ENCODE data around the gene WDR5. TPM values are rescaled to one million over a fixed set of nuclear protein-coding genes. Genes with fewer than 3 reads are reported as not detected.

Gene WDR5
- total RNA-seq, 1 experiment from 2014 or later = 62.5 TPM

DNA sequence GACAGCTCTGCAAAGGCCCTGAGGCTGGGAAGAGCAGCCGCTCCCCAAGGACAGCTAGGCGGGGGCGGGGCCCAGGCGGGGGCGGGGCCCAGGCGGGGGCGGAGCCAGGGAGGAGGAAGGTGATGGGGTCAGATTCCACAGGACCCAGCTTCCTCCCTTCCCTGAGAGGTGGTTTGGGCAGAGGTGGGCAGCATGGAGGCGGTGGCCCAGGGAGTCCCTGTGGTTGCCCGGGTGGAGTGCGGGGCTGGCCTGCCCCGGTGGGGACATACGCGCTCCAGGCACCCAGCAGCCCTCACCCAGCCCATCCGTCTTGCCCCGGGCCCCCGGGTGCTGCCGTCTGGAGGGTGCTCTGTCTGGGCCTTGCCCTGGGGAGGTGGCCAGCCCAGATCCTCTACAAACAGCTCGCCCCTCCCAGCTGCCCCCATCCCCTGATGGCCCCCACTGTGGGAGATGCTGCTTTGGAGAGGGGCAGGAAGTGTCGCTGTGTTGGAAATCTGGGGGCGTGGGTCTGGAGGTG lies 39.5 kb downstream of the WDR5 start:
- H3K27ac Mint-ChIP-seq = no peak overlapping the region
- H3K9me3 Mint-ChIP-seq = no peaks in the 10 kb centered on the region
- no peaks in the 10 kb centered on the region for H3K27me3 Mint-ChIP-seq (ENCODE audit: low read depth)
- POLR2A ChIA-PET = no interaction called here
- ATAC-seq = peak; percentile 86
- no peak overlapping the region for H3K4me3 Mint-ChIP-seq
- peak; percentile 57 for DNase-seq (ENCODE audit: low spot score)
- no peaks in the 10 kb centered on the region for H3K36me3 Mint-ChIP-seq
- CTCF ChIA-PET = interaction anchor here (0.6 to 3.3 kb wide), 22 partner anchors 12 to 432 kb away, joined by 3 to 35 read pairs (median 4); partner anchors contain the start of gene RNU6ATAC
- peaks cover 3% of the 10 kb centered on the region for H3K4me1 Mint-ChIP-seq
- TF ChIP-seq RORB (CRISPR knock-in tag; IDR thresholded peaks at IDR 0.05) = no peak
- TF ChIP-seq, protein P1, sequence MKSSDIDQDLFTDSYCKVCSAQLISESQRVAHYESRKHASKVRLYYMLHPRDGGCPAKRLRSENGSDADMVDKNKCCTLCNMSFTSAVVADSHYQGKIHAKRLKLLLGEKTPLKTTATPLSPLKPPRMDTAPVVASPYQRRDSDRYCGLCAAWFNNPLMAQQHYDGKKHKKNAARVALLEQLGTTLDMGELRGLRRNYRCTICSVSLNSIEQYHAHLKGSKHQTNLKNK (CRISPR knock-in tag; IDR thresholded peaks at IDR 0.05) = no peak
- no peak for TF ChIP-seq ZNF671 (CRISPR knock-in tag; IDR thresholded peaks at IDR 0.05)
- no peak for TF ChIP-seq MXD4 (CRISPR knock-in tag; IDR thresholded peaks at IDR 0.05; ENCODE audit: borderline replicate concordance)
- TF ChIP-seq IRF2 (CRISPR knock-in tag; IDR thresholded peaks at IDR 0.05; ENCODE audit: borderline replicate concordance, low read depth) = no peak
- TF ChIP-seq, protein P2, sequence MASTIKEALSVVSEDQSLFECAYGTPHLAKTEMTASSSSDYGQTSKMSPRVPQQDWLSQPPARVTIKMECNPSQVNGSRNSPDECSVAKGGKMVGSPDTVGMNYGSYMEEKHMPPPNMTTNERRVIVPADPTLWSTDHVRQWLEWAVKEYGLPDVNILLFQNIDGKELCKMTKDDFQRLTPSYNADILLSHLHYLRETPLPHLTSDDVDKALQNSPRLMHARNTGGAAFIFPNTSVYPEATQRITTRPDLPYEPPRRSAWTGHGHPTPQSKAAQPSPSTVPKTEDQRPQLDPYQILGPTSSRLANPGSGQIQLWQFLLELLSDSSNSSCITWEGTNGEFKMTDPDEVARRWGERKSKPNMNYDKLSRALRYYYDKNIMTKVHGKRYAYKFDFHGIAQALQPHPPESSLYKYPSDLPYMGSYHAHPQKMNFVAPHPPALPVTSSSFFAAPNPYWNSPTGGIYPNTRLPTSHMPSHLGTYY (CRISPR knock-in tag; IDR thresholded peaks at IDR 0.05) = no peak
- TF ChIP-seq, protein P3, sequence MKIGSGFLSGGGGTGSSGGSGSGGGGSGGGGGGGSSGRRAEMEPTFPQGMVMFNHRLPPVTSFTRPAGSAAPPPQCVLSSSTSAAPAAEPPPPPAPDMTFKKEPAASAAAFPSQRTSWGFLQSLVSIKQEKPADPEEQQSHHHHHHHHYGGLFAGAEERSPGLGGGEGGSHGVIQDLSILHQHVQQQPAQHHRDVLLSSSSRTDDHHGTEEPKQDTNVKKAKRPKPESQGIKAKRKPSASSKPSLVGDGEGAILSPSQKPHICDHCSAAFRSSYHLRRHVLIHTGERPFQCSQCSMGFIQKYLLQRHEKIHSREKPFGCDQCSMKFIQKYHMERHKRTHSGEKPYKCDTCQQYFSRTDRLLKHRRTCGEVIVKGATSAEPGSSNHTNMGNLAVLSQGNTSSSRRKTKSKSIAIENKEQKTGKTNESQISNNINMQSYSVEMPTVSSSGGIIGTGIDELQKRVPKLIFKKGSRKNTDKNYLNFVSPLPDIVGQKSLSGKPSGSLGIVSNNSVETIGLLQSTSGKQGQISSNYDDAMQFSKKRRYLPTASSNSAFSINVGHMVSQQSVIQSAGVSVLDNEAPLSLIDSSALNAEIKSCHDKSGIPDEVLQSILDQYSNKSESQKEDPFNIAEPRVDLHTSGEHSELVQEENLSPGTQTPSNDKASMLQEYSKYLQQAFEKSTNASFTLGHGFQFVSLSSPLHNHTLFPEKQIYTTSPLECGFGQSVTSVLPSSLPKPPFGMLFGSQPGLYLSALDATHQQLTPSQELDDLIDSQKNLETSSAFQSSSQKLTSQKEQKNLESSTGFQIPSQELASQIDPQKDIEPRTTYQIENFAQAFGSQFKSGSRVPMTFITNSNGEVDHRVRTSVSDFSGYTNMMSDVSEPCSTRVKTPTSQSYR (CRISPR knock-in tag; IDR thresholded peaks at IDR 0.05) = 0 out of 2 replicates have a peak, but pooled peaks have one; percentile 6
- peak; percentile 94 for TF ChIP-seq ZNF121 (CRISPR knock-in tag; IDR thresholded peaks at IDR 0.05)
- peak; percentile 17; the same call in 1 of the 2 replicates for TF ChIP-seq SP1 (CRISPR knock-in tag; conservative IDR thresholded peaks at IDR 0.05)
- TF ChIP-seq, protein P4, sequence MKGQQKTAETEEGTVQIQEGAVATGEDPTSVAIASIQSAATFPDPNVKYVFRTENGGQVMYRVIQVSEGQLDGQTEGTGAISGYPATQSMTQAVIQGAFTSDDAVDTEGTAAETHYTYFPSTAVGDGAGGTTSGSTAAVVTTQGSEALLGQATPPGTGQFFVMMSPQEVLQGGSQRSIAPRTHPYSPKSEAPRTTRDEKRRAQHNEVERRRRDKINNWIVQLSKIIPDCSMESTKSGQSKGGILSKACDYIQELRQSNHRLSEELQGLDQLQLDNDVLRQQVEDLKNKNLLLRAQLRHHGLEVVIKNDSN (CRISPR knock-in tag; IDR thresholded peaks at IDR 0.05) = no peak

DNA sequence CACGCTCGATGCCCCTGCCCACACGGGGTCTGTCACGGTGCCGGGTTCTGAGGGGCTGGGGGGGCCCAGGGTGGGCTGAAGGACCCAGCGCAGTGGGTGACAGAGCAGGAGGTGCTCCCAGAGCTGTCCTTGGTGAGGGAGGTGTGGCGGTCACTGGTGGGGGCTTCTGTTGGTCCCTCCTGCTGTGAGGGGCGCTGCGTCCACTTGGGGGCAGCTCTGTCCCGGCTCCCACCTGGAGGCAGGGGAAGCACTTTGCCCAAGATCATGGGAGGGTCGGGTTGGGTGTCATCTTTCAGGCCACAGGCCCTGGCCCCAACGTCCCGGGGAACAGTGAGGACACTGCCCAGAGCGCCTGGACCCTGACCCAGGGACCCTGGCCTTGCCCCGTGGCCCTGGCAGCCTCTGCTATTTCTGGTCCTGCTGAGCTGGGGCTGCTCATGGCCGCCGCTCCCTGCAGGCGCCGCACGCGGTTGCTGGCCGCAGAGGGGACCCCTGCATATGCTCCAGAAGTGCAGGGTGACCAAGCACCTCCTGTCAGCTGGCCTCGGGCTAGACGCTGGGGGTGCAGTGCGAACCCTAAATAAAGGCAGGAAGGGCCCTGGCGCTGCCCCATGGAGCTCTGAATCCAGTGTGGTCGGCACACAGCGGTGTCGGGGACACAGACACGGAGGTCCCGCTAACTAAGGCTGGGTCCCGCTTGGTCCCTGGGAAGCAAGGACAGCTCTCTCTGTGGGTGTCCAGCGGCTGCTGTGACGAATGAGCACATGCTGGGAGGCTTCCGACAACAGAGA lies 40.1 kb downstream of the WDR5 start:
- CTCF ChIA-PET = interaction anchor here (0.8 to 3.3 kb wide), 12 partner anchors 12 to 273 kb away, joined by 3 to 35 read pairs (median 9); partner anchors contain the start of genes BRD3OS and RNU6ATAC
- Mint-ChIP-seq H3K27me3 (ENCODE audit: low read depth) (no peaks in the 10 kb centered on the region), H3K9me3 (no peaks in the 10 kb centered on the region), H3K36me3 (no peaks in the 10 kb centered on the region), H3K27ac (no peak overlapping the region), H3K4me3 (no peak overlapping the region), H3K4me1 (peaks cover 3% of the 10 kb centered on the region)
- ATAC-seq = peak; percentile 6; the same call in 1 of the 2 replicates
- POLR2A ChIA-PET = no interaction called here
- DNase-seq (ENCODE audit: low spot score) = no peak
- TF ChIP-seq, protein P5, sequence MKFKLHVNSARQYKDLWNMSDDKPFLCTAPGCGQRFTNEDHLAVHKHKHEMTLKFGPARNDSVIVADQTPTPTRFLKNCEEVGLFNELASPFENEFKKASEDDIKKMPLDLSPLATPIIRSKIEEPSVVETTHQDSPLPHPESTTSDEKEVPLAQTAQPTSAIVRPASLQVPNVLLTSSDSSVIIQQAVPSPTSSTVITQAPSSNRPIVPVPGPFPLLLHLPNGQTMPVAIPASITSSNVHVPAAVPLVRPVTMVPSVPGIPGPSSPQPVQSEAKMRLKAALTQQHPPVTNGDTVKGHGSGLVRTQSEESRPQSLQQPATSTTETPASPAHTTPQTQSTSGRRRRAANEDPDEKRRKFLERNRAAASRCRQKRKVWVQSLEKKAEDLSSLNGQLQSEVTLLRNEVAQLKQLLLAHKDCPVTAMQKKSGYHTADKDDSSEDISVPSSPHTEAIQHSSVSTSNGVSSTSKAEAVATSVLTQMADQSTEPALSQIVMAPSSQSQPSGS (CRISPR knock-in tag; IDR thresholded peaks at IDR 0.05; ENCODE audit: borderline replicate concordance, low read depth) = no peak
- TF ChIP-seq, protein P6, sequence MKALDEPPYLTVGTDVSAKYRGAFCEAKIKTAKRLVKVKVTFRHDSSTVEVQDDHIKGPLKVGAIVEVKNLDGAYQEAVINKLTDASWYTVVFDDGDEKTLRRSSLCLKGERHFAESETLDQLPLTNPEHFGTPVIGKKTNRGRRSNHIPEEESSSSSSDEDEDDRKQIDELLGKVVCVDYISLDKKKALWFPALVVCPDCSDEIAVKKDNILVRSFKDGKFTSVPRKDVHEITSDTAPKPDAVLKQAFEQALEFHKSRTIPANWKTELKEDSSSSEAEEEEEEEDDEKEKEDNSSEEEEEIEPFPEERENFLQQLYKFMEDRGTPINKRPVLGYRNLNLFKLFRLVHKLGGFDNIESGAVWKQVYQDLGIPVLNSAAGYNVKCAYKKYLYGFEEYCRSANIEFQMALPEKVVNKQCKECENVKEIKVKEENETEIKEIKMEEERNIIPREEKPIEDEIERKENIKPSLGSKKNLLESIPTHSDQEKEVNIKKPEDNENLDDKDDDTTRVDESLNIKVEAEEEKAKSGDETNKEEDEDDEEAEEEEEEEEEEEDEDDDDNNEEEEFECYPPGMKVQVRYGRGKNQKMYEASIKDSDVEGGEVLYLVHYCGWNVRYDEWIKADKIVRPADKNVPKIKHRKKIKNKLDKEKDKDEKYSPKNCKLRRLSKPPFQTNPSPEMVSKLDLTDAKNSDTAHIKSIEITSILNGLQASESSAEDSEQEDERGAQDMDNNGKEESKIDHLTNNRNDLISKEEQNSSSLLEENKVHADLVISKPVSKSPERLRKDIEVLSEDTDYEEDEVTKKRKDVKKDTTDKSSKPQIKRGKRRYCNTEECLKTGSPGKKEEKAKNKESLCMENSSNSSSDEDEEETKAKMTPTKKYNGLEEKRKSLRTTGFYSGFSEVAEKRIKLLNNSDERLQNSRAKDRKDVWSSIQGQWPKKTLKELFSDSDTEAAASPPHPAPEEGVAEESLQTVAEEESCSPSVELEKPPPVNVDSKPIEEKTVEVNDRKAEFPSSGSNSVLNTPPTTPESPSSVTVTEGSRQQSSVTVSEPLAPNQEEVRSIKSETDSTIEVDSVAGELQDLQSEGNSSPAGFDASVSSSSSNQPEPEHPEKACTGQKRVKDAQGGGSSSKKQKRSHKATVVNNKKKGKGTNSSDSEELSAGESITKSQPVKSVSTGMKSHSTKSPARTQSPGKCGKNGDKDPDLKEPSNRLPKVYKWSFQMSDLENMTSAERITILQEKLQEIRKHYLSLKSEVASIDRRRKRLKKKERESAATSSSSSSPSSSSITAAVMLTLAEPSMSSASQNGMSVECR (CRISPR knock-in tag; IDR thresholded peaks at IDR 0.05; ENCODE audit: borderline replicate concordance) = no peak
- TF ChIP-seq, protein P7, sequence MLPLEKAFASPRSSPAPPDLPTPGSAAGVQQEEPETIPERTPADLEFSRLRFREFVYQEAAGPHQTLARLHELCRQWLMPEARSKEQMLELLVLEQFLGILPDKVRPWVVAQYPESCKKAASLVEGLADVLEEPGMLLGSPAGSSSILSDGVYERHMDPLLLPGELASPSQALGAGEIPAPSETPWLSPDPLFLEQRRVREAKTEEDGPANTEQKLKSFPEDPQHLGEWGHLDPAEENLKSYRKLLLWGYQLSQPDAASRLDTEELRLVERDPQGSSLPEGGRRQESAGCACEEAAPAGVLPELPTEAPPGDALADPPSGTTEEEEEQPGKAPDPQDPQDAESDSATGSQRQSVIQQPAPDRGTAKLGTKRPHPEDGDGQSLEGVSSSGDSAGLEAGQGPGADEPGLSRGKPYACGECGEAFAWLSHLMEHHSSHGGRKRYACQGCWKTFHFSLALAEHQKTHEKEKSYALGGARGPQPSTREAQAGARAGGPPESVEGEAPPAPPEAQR (CRISPR knock-in tag; IDR thresholded peaks at IDR 0.05) = no peak
- TF ChIP-seq ZNF671 (CRISPR knock-in tag; IDR thresholded peaks at IDR 0.05) (no peak), ZBTB21 (CRISPR knock-in tag; IDR thresholded peaks at IDR 0.05; ENCODE audit: borderline replicate concordance) (no peak)
- TF ChIP-seq, protein P8, sequence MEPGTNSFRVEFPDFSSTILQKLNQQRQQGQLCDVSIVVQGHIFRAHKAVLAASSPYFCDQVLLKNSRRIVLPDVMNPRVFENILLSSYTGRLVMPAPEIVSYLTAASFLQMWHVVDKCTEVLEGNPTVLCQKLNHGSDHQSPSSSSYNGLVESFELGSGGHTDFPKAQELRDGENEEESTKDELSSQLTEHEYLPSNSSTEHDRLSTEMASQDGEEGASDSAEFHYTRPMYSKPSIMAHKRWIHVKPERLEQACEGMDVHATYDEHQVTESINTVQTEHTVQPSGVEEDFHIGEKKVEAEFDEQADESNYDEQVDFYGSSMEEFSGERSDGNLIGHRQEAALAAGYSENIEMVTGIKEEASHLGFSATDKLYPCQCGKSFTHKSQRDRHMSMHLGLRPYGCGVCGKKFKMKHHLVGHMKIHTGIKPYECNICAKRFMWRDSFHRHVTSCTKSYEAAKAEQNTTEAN (CRISPR knock-in tag; IDR thresholded peaks at IDR 0.05) = no peak
